PC-9 (cell line): Measurements from ENCODE around the gene ZNF534. TPM values are rescaled to one million over a fixed set of nuclear protein-coding genes. Genes with fewer than 3 reads are reported as not detected.
"Not testable (repeated sequence)": the region's sequence is repeated elsewhere in the genome, so short reads cannot be mapped to it uniquely, and the experiment has no call there.

Experiments
- BruUV-seq: library from RNA; stranded (reverse); fragments of 400-500 nt; replicated peaks from 2 replicates; lab custom pipeline; 2021; lab: Mats Ljungman, UMichigan
- CTCF ChIA-PET: fragments of 300-600 bp; sonication (Branson Sonifier 250); formaldehyde crosslinking; loops from one replicate; lab custom pipeline; 2022; ENCODE audit warnings: antibody characterized with exemption; lab: Charles Lee
- POLR2A ChIA-PET: fragments of 300-600 bp; sonication (Branson Sonifier 250); formaldehyde crosslinking; loops from one replicate; lab custom pipeline; 2022; ENCODE audit warnings: antibody characterized with exemption; ENCODE audit not compliant: unreplicated experiment; lab: Charles Lee
- DNase-seq, 2 experiments: peaks; one replicate each; pipeline versions ENCODE4 v3.0.0 to v3.0.0-alpha.2; 2015 to 2022; ENCODE audit warnings: mixed read lengths in 1 of 2
- H2AFZ ChIP-seq: fragments of 200-600 bp; sonication (generic); 2 replicates; pipeline ENCODE4 v1.8.1; 2017; ENCODE audit warnings: antibody characterized with exemption
- H3F3A ChIP-seq: fragments of 200-600 bp; sonication (generic); 2 replicates; pipeline ENCODE4 v1.8.1; 2017; ENCODE audit warnings: antibody characterized with exemption, mild to moderate bottlenecking, low read depth; ENCODE audit not compliant: insufficient read depth
- H3K27ac ChIP-seq: fragments of 200-600 bp; sonication (generic); 2 replicates; pipeline ENCODE4 v1.6.1; 2016; ENCODE audit warnings: mixed run types
- H3K27me3 ChIP-seq: fragments of 200-600 bp; sonication (generic); 2 replicates; pipeline ENCODE4 v1.6.1; 2016; ENCODE audit warnings: low read depth, mixed run types; ENCODE audit not compliant: insufficient read depth
- H3K36me3 ChIP-seq: fragments of 200-600 bp; sonication (generic); 2 replicates; pipeline ENCODE4 v1.6.1; 2016; ENCODE audit warnings: low read depth, mixed run types
- H3K4me1 ChIP-seq: fragments of 200-600 bp; sonication (generic); replicated peaks from 2 replicates; pipeline ENCODE4 v1.6.1; 2016; ENCODE audit warnings: mixed run types; ENCODE audit not compliant: insufficient read depth
- H3K4me2 ChIP-seq: fragments of 200-600 bp; sonication (generic); 2 replicates; pipeline ENCODE4 v1.6.1; 2017; ENCODE audit warnings: mixed run types
- H3K4me3 ChIP-seq: fragments of 200-600 bp; sonication (generic); 2 replicates; pipeline ENCODE4 v1.6.1; 2016; ENCODE audit warnings: mixed run types
- H3K79me2 ChIP-seq: fragments of 200-600 bp; sonication (generic); 2 replicates; pipeline ENCODE4 v1.6.1; 2017; ENCODE audit warnings: low read depth, mixed run types
- H3K9me2 ChIP-seq: fragments of 200-600 bp; sonication (generic); 2 replicates; pipeline ENCODE4 v1.8.1; 2017; ENCODE audit warnings: mild to moderate bottlenecking; ENCODE audit not compliant: insufficient read depth
- H3K9me3 ChIP-seq: fragments of 200-600 bp; sonication (generic); 2 replicates; pipeline ENCODE4 v1.8.1; 2016; ENCODE audit warnings: low read depth; ENCODE audit not compliant: insufficient read depth
- H4K20me1 ChIP-seq: fragments of 200-600 bp; sonication (generic); 2 replicates; pipeline ENCODE4 v1.8.1; 2017; ENCODE audit not compliant: insufficient read depth
- CTCF ChIP-seq: fragments of 200-600 bp; sonication (generic); conservative IDR thresholded peaks from 2 replicates; pipeline ENCODE4 v1.6.1; 2017; ENCODE audit warnings: mixed run types, antibody characterized with exemption, mild to moderate bottlenecking, moderate library complexity
- EZH2 ChIP-seq: fragments of 200-600 bp; sonication (generic); IDR thresholded peaks from 2 replicates; pipeline ENCODE4 v1.8.0; 2017; ENCODE audit warnings: antibody characterized with exemption, low read depth
- intact Hi-C: fragments of 100-400 bp; cut with micrococcal nuclease; formaldehyde crosslinking; loops from one replicate; pipeline ENCODE4 v1.10.0; 2022; ENCODE audit not compliant: unreplicated experiment
- total RNA-seq: library from RNA; stranded (reverse); gene quantifications from 2 replicates; pipeline ENCODE4 v1.2.3, GENCODE V29; 2021

The ZNF534 gene
- total RNA-seq, 1 experiment from 2014 or later = not detected

- BruUV-seq = no TSS peak
- H3K27me3 ChIP-seq = no peaks in the 10 kb centered on the region
- no peak for TF ChIP-seq EZH2
- no peak for TF ChIP-seq CTCF
- DNase-seq = no peak
- H2AFZ ChIP-seq = no peak overlapping the region
- no peak overlapping the region for H3K4me2 ChIP-seq
- 0 out of 2 replicates have a peak overlapping the region, but pooled peaks have one; percentile 28 for H3K4me3 ChIP-seq
- H4K20me1 ChIP-seq = no peaks in the 10 kb centered on the region
- POLR2A ChIA-PET = no interaction called here
- no peaks in the 10 kb centered on the region for H3K9me2 ChIP-seq
- H3K79me2 ChIP-seq = no peaks in the 10 kb centered on the region
- H3K27ac ChIP-seq = no peak overlapping the region
- H3K4me1 ChIP-seq = no peaks in the 10 kb centered on the region
- peaks cover 53% of the 10 kb centered on the region for H3K9me3 ChIP-seq
- no peaks in the 10 kb centered on the region for H3F3A ChIP-seq
- CTCF ChIA-PET = no interaction called here
- H3K36me3 ChIP-seq = no peaks in the 10 kb centered on the region
- intact Hi-C loops = no loop called here
These were observed 45.6 kb downstream of the ZNF534 start for GRCh38 chr19:52474351-52475127.

DNA sequence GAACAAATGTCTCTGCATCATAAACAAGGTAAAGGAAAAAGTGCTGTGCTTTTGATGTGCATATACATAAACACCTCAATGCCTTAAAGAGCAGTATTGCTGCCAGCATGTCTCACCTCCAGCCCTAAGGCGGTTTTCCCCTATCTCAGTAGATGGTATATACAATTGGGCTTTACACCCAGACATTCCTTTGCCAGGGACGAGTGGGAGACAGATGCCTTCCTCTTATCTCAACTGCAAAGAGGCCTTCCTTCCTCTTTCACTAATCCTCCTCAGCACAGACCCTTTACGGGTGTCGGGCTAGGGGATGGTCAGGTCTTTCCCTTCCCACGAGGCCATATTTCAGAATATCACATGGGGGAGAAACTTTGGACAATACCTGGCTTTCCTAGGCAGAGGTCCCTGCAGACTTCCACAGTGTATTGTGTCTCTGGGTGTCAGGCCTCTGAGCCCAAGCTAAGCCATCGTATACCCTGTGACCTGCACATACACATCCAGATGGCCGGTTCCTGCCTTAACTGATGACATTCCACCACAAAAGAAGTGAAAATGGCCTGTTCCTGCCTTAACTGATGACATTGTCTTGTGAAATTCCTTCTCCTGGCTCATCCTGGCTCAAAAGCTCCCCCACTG lies 55.3 kb downstream of the ZNF534 start:
- BruUV-seq, H3K27ac ChIP-seq, H3F3A ChIP-seq, POLR2A ChIA-PET, H3K4me3 ChIP-seq, H3K4me1 ChIP-seq, DNase-seq, H4K20me1 ChIP-seq, CTCF ChIA-PET, H3K4me2 ChIP-seq, H3K9me2 ChIP-seq, H2AFZ ChIP-seq, H3K36me3 ChIP-seq, H3K79me2 ChIP-seq, intact Hi-C loops: not testable (repeated sequence)
- peaks cover 21% of the 10 kb centered on the region; the same call in 1 of the 2 replicates for H3K9me3 ChIP-seq
- peaks cover 21% of the 10 kb centered on the region for H3K27me3 ChIP-seq

DNA sequence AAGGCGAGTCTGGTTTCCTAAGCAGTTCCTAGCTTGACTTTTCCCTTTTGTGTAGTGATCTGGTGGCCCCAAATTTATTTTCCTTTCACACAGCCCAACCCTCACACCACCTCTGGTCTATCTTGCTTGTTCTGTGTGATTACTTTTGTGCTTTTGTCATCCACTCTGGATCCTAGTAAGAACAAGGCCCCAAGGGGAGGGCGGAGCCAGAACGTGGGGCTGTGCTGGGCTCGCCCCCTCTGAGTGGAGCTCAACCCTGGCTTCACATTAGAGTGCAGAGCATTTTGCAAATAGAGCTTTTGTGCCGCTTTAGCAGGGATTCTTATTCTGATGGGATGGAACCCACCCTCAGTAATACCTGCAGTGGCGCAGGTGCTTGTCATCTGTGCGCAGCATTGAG lies 56.1 kb downstream of the ZNF534 start:
- H3K36me3 ChIP-seq, H3K4me2 ChIP-seq, H3K79me2 ChIP-seq, BruUV-seq, H3K4me1 ChIP-seq, H2AFZ ChIP-seq, POLR2A ChIA-PET, H3F3A ChIP-seq, intact Hi-C loops, H4K20me1 ChIP-seq, H3K27ac ChIP-seq, H3K4me3 ChIP-seq, DNase-seq, CTCF ChIA-PET, H3K9me2 ChIP-seq: not testable (repeated sequence)
- peaks cover 21% of the 10 kb centered on the region for H3K27me3 ChIP-seq
- peaks cover 21% of the 10 kb centered on the region; the same call in 1 of the 2 replicates for H3K9me3 ChIP-seq

DNA sequence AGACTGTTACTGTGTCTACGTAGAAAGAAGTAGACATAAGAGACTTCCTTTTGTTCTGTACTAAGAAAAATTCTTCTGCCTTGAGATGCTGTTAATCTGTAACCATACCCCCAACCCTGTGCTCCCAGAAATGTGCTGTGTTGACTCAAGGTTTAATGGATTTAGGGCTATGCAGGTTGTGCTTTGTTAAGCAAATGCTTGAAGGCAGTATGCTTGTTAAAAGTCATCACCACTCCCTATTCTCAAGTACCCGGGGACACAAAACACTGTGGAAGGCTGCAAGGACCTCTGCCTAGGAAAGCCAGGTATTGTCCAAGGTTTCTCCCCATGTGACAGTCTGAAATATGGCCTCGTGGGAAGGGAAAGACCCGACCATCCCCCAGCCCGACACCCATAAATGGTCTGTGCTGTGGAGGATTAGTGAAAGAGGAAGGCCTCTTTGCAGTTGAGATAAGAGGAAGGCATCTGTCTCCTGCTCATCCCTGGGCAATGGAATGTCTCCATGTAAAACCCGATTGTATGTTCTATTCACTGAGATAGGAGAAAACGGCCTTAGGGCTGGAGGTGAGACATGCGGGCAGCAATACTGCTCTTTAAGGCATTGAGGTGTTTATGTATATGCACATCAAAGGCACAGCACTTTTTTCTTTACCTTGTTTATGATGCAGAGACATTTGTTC lies 56.8 kb downstream of the ZNF534 start:
- H3K9me2 ChIP-seq, H3K36me3 ChIP-seq, DNase-seq, POLR2A ChIA-PET, H3K4me1 ChIP-seq, H2AFZ ChIP-seq, intact Hi-C loops, BruUV-seq, H3K27ac ChIP-seq, H4K20me1 ChIP-seq, H3K79me2 ChIP-seq, CTCF ChIA-PET, H3K4me3 ChIP-seq, H3F3A ChIP-seq, H3K4me2 ChIP-seq: not testable (repeated sequence)
- H3K27me3 ChIP-seq = peaks cover 21% of the 10 kb centered on the region
- peaks cover 20% of the 10 kb centered on the region; the same call in 1 of the 2 replicates for H3K9me3 ChIP-seq
